Left ventricle myocardium inferior (tissue), 1 donor: ENCODE measurements around the gene KCTD17. TPM values are rescaled to one million over a fixed set of nuclear protein-coding genes. Genes with fewer than 3 reads are reported as not detected.

Experiments
- DNase-seq: peaks from one replicate; pipeline ENCODE4 v3.0.0-alpha.2; 2020
- H3K27ac ChIP-seq: fragments of 200-600 bp; replicated peaks from 2 replicates; pipeline ENCODE4 v1.8.0; 2021
- H3K27me3 ChIP-seq: fragments of 200-600 bp; 2 replicates; pipeline ENCODE4 v1.8.0; 2021; ENCODE audit warnings: low read depth
- H3K36me3 ChIP-seq: fragments of 200-600 bp; 2 replicates; pipeline ENCODE4 v1.8.0; 2021
- H3K4me1 ChIP-seq: fragments of 200-600 bp; 2 replicates; pipeline ENCODE4 v1.8.0; 2021
- H3K4me3 ChIP-seq: fragments of 200-600 bp; 2 replicates; pipeline ENCODE4 v1.8.0; 2021; ENCODE audit warnings: mild to moderate bottlenecking, moderate library complexity
- H3K9me3 ChIP-seq: fragments of 200-600 bp; replicated peaks from 2 replicates; pipeline ENCODE4 v1.8.0; 2021
- CTCF ChIP-seq: fragments of 200-600 bp; IDR thresholded peaks from 2 replicates; pipeline ENCODE4 v1.8.0; 2021; ENCODE audit warnings: antibody characterized with exemption, mild to moderate bottlenecking, borderline replicate concordance
- intact Hi-C: fragments of 100-400 bp; cut with micrococcal nuclease; formaldehyde crosslinking; loops from one replicate; pipeline ENCODE4 v1.11.0; 2022
- total RNA-seq: library from RNA; stranded (reverse); fragmentation: NEBNext Ultra II Directional; extraction: Animal tissue kit (Norgen Biotek cat#: 25700); gene quantifications from one replicate; pipeline ENCODE4 v1.2.1, GENCODE V29; 2021
- donor health status: DM: no; HTN: yes; CAD: no; lungs with severe emphysema.

The KCTD17 gene
- total RNA-seq, 1 donor from 2014 or later, result 14.3 TPM

- Histone ChIP-seq H3K9me3 (no peaks in the 10 kb centered on the region), H3K36me3 (no peaks in the 10 kb centered on the region), H3K4me3 (no peak overlapping the region), H3K4me1 (no peaks in the 10 kb centered on the region), H3K27me3 (peaks cover 52% of the 10 kb centered on the region), H3K27ac (no peak overlapping the region)
- intact Hi-C loops, result no loop called here
- TF ChIP-seq CTCF, result no peak
- no peak for DNase-seq
Observed at GRCh38 chr22:37080438-37080837, 28.9 kb downstream of the KCTD17 start.

GRCh38 chr22:37080838-37081237, 29.3 kb downstream of the KCTD17 start:
- no peaks in the 10 kb centered on the region for H3K4me1 ChIP-seq
- no peak for TF ChIP-seq CTCF
- no peaks in the 10 kb centered on the region for H3K9me3 ChIP-seq
- no peaks in the 10 kb centered on the region for H3K36me3 ChIP-seq
- H3K27ac ChIP-seq, result no peak overlapping the region
- intact Hi-C loops, result no loop called here
- no peak for DNase-seq
- H3K4me3 ChIP-seq, result no peak overlapping the region
- peaks cover 52% of the 10 kb centered on the region for H3K27me3 ChIP-seq

- DNase-seq, result no peak
- TF ChIP-seq CTCF, result no peak
- no peak overlapping the region for H3K4me3 ChIP-seq
- H3K27ac ChIP-seq, result no peak overlapping the region
- H3K9me3 ChIP-seq, result no peaks in the 10 kb centered on the region
- intact Hi-C loops, result no loop called here
- H3K36me3 ChIP-seq, result no peaks in the 10 kb centered on the region
- peaks cover 52% of the 10 kb centered on the region for H3K27me3 ChIP-seq
- no peaks in the 10 kb centered on the region for H3K4me1 ChIP-seq
Observed at GRCh38 chr22:37082251-37082873, 30.8 kb downstream of the KCTD17 start.

GRCh38 chr22:37083914-37084313, 32.4 kb downstream of the KCTD17 start:
- no peak for DNase-seq
- Histone ChIP-seq H3K27ac (no peak overlapping the region), H3K36me3 (no peaks in the 10 kb centered on the region), H3K9me3 (no peaks in the 10 kb centered on the region), H3K4me1 (no peaks in the 10 kb centered on the region), H3K27me3 (peaks cover 57% of the 10 kb centered on the region), H3K4me3 (no peak overlapping the region)
- no peak for TF ChIP-seq CTCF
- intact Hi-C loops, result no loop called here

GRCh38 chr22:37084385-37084784, 32.8 kb downstream of the KCTD17 start:
- intact Hi-C loops, result no loop called here
- no peak for TF ChIP-seq CTCF
- peaks cover 61% of the 10 kb centered on the region for H3K27me3 ChIP-seq
- no peaks in the 10 kb centered on the region for H3K9me3 ChIP-seq
- DNase-seq, result no peak
- H3K27ac ChIP-seq, result no peak overlapping the region
- H3K4me3 ChIP-seq, result no peak overlapping the region
- H3K4me1 ChIP-seq, result no peaks in the 10 kb centered on the region
- no peaks in the 10 kb centered on the region for H3K36me3 ChIP-seq
